A549 (cell line): ENCODE data around the gene DACH1. TPM values are rescaled to one million over a fixed set of nuclear protein-coding genes. Genes with fewer than 3 reads are reported as not detected.
"Not testable (repeated sequence)": the region's sequence is repeated elsewhere in the genome, so short reads cannot be mapped to it uniquely, and the experiment has no call there.

Experiments
- ATAC-seq, 2 experiments: fragments of 200-7000 bp in 1 of 2; fragments of >200 bp in 1 of 2; cut with Nextera tagmentation in 1 of 2; cut with Tn5 transposase in 1 of 2; 3 replicates each; pipeline versions ENCODE4 v1.8.0 to v1.9.1; 2018 to 2020; ENCODE audit warnings: mild to moderate bottlenecking in 1 of 2, moderate library complexity in 1 of 2
- CTCF ChIA-PET: fragments of 300-600 bp; sonication (Branson Sonifier 250); formaldehyde crosslinking; extraction: SDS; loops from one replicate; lab custom pipeline; 2021; ENCODE audit warnings: antibody characterized with exemption, inconsistent platforms; lab: Yijun Ruan, JAX
- POLR2A ChIA-PET: fragments of 350-600 bp; formaldehyde crosslinking; extraction: SDS; loops from one replicate; lab custom pipeline; 2021; ENCODE audit warnings: antibody characterized with exemption, inconsistent platforms; lab: Yijun Ruan, JAX
- DNase-seq, 2 experiments: peaks; one replicate each; pipeline versions ENCODE4 v3.0.0 to v3.0.0-alpha.2; 2011 to 2016; ENCODE audit warnings: low read depth in 1 of 2, low spot score in 1 of 2
- FAIRE-seq: peaks from 2 replicates; lab custom pipeline; 2011; peaks lifted over from hg19 to GRCh38; lab: Jason Lieb, UNC
- H3K27ac ChIP-seq, 2 experiments: fragments of >200 bp; sonication (Bioruptor Twin); formaldehyde crosslinking; 3 replicates each; pipeline ENCODE4 v1.5.1; 2016 to 2017
- H3K4me1 ChIP-seq: fragments of >200 bp; sonication (Bioruptor Twin); formaldehyde crosslinking; 3 replicates; pipeline ENCODE4 v1.6.1; 2016
- H3K4me2 ChIP-seq: fragments of >200 bp; sonication (Bioruptor Twin); formaldehyde crosslinking; 3 replicates; pipeline ENCODE4 v1.6.1; 2016
- H3K4me3 ChIP-seq: fragments of >200 bp; sonication (Bioruptor Twin); formaldehyde crosslinking; 3 replicates; pipeline ENCODE4 v1.5.1; 2016
- H3K9me3 ChIP-seq: fragments of >200 bp; sonication (Bioruptor Twin); formaldehyde crosslinking; 3 replicates; pipeline ENCODE4 v1.6.1; 2016
- CBX2 ChIP-seq: fragments of 200-600 bp; sonication (generic); IDR thresholded peaks from 2 replicates; pipeline ENCODE4 v1.6.1; 2016; ENCODE audit warnings: low read depth, mild to moderate bottlenecking, borderline replicate concordance
- CEBPB ChIP-seq, 2 experiments: fragments of >200 bp in 1 of 2; sonication (Bioruptor Twin) in 1 of 2; formaldehyde crosslinking in 1 of 2; IDR thresholded peaks; 2 replicates each; pipeline ENCODE4 v1.6.1; 2012 to 2016
- E2F6 ChIP-seq: IDR thresholded peaks from 2 replicates; pipeline ENCODE4 v1.6.1; 2012; ENCODE audit warnings: low read depth, borderline replicate concordance
- HDAC2 ChIP-seq: fragments of 200-600 bp; sonication (generic); IDR thresholded peaks from 2 replicates; pipeline ENCODE4 v1.6.1; 2016
- MAFK ChIP-seq: fragments of 450-650 bp; IDR thresholded peaks from 2 replicates; pipeline ENCODE4 v1.6.1; 2014; ENCODE audit not compliant: partially characterized antibody
- NFE2L2 ChIP-seq: fragments of 150-350 bp; conservative IDR thresholded peaks from 2 replicates; pipeline ENCODE4 v1.6.1; 2014; ENCODE audit warnings: low read length
- NPAS2 ChIP-seq: fragments of 250-450 bp; sonication (Bioruptor Pico); IDR thresholded peaks from 2 replicates; pipeline ENCODE4 v1.8.0; 2022; ENCODE audit warnings: mild to moderate bottlenecking, moderate library complexity, borderline replicate concordance
- NR3C1 ChIP-seq: fragments of >200 bp; sonication (Bioruptor Twin); formaldehyde crosslinking; IDR thresholded peaks from 3 replicates; pipeline ENCODE4 v1.6.1; 2017
- PBX3 ChIP-seq: IDR thresholded peaks from 2 replicates; pipeline ENCODE4 v1.6.1; 2012
- POLR2A ChIP-seq: IDR thresholded peaks from 2 replicates; pipeline ENCODE4 v1.6.1; 2012; ENCODE audit warnings: mild to moderate bottlenecking, low read length
- RCOR1 ChIP-seq: fragments of 150-350 bp; IDR thresholded peaks from 2 replicates; pipeline ENCODE4 v1.6.1; 2014; ENCODE audit warnings: antibody characterized with exemption, low read length, low read depth
- SREBF2 ChIP-seq: fragments of 450-650 bp; IDR thresholded peaks from 2 replicates; pipeline ENCODE4 v1.6.1; 2014; ENCODE audit warnings: mild to moderate bottlenecking, moderate library complexity
- TFCP2L1 ChIP-seq: fragments of 250-450 bp; sonication (Bioruptor Pico); IDR thresholded peaks from 2 replicates; pipeline ENCODE4 v1.5.0; 2021; ENCODE audit warnings: mild to moderate bottlenecking
- TP53 ChIP-seq: fragments of 250-450 bp; sonication (Bioruptor Pico); IDR thresholded peaks from 2 replicates; pipeline ENCODE4 v1.5.0; 2021; ENCODE audit warnings: mild to moderate bottlenecking, moderate library complexity
- ZC3H11A ChIP-seq: fragments of 450-650 bp; IDR thresholded peaks from 2 replicates; pipeline ENCODE4 v1.6.1; 2014; ENCODE audit warnings: antibody characterized with exemption, mild to moderate bottlenecking
- ZFP36 ChIP-seq: fragments of 450-650 bp; IDR thresholded peaks from 2 replicates; pipeline ENCODE4 v1.6.1; 2014; ENCODE audit warnings: borderline replicate concordance; ENCODE audit not compliant: partially characterized antibody
- ZSCAN20 ChIP-seq: fragments of 250-450 bp; sonication (Bioruptor Pico); IDR thresholded peaks from 2 replicates; pipeline ENCODE4 v1.8.0; 2022; ENCODE audit warnings: mild to moderate bottlenecking, moderate library complexity
- WGBS: methylation state at CpG from one replicate; pipeline ENCODE4 v1.1.6; 2017; ENCODE audit errors: missing lambda C conversion rate; 5-methylcytosine and 5-hydroxymethylcytosine counted together
- polyA plus RNA-seq, 4 experiments: library from polyadenylated mRNA; depleted of rRNA in 3 of 4; stranded (reverse); fragments of >200 nt; fragmentation: RNase III in 1 of 4; extraction: RNeasy Plus Mini Kit Qiagen cat#74134 plus additional on column Dnase treatment in 1 of 4; gene quantifications; 2 replicates in 3 of 4; 3 replicates in 1 of 4; pipeline ENCODE4 v1.2.3, GENCODE V29; 2011 to 2017
- TF ChIP-seq, protein P1 (sequence below): fragments of 200-600 bp; sonication (generic); IDR thresholded peaks from 2 replicates; pipeline ENCODE4 v1.6.1; 2016; ENCODE audit warnings: antibody characterized with exemption, mild to moderate bottlenecking, moderate library complexity
- TF ChIP-seq, protein P2 (sequence below): fragments of 450-650 bp; IDR thresholded peaks from 2 replicates; pipeline ENCODE4 v1.6.1; 2014; ENCODE audit warnings: antibody characterized with exemption
- TF ChIP-seq, protein P3 (sequence below): fragments of 250-450 bp; sonication (Bioruptor Pico); IDR thresholded peaks from 2 replicates; pipeline ENCODE4 v1.5.0; 2020; ENCODE audit warnings: low read depth, mild to moderate bottlenecking, moderate library complexity

The DACH1 gene
- polyA plus RNA-seq, 2 of the 4 experiments (the other 2 are of a cell fraction) = not detected

GRCh38 chr13:71842003-71842402, 25.0 kb downstream of the DACH1 start:
- 2% methylated on average over 3 of the region's 3 CpGs for WGBS
- ATAC-seq = no peak
- CTCF ChIA-PET = no interaction called here

DNA sequence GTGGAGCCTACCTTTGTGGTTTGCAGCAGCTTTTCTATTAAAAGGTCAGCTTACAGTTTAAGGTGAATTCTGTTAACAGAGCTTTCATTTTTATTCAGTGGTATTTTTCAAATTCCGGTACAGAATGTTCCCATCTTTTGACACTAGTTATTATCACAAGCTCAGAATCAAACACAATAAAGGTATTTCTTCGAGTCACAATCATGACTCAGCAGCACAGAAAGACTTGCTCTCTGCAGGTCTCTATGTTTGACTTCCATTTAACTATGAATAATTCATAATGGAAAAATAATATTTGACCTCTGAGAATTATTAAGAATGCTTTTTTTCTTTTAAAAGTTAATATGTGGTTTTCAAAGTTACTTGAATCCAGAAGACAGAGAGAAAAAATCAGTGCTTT, 28.2 kb downstream of the DACH1 start:
- FAIRE-seq = no peak
- TF ChIP-seq CEBPB (IDR thresholded peaks at IDR 0.05) = no peak
- TF ChIP-seq SREBF2 = no peak
- TF ChIP-seq ZSCAN20 (CRISPR knock-in tag) = no peak
- no peak for TF ChIP-seq NFE2L2
- TF ChIP-seq MAFK = no peak
- TF ChIP-seq CBX2 = no peak
- no peak for TF ChIP-seq NPAS2 (CRISPR knock-in tag)
- no peak for TF ChIP-seq E2F6
- TF ChIP-seq PBX3 = no peak
- CTCF ChIA-PET = no interaction called here

More at GRCh38 chr13:71842003-71842402, 25.0 kb downstream of the DACH1 start:
- TF ChIP-seq, protein P1, sequence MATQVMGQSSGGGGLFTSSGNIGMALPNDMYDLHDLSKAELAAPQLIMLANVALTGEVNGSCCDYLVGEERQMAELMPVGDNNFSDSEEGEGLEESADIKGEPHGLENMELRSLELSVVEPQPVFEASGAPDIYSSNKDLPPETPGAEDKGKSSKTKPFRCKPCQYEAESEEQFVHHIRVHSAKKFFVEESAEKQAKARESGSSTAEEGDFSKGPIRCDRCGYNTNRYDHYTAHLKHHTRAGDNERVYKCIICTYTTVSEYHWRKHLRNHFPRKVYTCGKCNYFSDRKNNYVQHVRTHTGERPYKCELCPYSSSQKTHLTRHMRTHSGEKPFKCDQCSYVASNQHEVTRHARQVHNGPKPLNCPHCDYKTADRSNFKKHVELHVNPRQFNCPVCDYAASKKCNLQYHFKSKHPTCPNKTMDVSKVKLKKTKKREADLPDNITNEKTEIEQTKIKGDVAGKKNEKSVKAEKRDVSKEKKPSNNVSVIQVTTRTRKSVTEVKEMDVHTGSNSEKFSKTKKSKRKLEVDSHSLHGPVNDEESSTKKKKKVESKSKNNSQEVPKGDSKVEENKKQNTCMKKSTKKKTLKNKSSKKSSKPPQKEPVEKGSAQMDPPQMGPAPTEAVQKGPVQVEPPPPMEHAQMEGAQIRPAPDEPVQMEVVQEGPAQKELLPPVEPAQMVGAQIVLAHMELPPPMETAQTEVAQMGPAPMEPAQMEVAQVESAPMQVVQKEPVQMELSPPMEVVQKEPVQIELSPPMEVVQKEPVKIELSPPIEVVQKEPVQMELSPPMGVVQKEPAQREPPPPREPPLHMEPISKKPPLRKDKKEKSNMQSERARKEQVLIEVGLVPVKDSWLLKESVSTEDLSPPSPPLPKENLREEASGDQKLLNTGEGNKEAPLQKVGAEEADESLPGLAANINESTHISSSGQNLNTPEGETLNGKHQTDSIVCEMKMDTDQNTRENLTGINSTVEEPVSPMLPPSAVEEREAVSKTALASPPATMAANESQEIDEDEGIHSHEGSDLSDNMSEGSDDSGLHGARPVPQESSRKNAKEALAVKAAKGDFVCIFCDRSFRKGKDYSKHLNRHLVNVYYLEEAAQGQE = no peak
- TF ChIP-seq ZFP36 = no peak
- TF ChIP-seq ZC3H11A = no peak
- no peak for TF ChIP-seq RCOR1
- TF ChIP-seq NR3C1 = no peak
- TF ChIP-seq POLR2A = no peak
- no peak for TF ChIP-seq CBX2
- no peak for TF ChIP-seq E2F6
- TF ChIP-seq TFCP2L1 (CRISPR knock-in tag) = no peak
- TF ChIP-seq HDAC2 = no peak
- TF ChIP-seq, protein P2, sequence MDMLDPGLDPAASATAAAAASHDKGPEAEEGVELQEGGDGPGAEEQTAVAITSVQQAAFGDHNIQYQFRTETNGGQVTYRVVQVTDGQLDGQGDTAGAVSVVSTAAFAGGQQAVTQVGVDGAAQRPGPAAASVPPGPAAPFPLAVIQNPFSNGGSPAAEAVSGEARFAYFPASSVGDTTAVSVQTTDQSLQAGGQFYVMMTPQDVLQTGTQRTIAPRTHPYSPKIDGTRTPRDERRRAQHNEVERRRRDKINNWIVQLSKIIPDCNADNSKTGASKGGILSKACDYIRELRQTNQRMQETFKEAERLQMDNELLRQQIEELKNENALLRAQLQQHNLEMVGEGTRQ = no peak
- TF ChIP-seq, protein P3, sequence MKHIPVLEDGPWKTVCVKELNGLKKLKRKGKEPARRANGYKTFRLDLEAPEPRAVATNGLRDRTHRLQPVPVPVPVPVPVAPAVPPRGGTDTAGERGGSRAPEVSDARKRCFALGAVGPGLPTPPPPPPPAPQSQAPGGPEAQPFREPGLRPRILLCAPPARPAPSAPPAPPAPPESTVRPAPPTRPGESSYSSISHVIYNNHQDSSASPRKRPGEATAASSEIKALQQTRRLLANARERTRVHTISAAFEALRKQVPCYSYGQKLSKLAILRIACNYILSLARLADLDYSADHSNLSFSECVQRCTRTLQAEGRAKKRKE = no peak
- TF ChIP-seq TP53 (CRISPR knock-in tag) = no peak
- Histone ChIP-seq H3K9me3 (no peaks in the 10 kb centered on the region), H3K4me2 (no peak overlapping the region), H3K27ac (no peak overlapping the region), H3K4me3 (no peak overlapping the region), H3K4me1 (no peaks in the 10 kb centered on the region)
- POLR2A ChIA-PET = no interaction called here
- DNase-seq (no peak), FAIRE-seq (no peak)

DNA sequence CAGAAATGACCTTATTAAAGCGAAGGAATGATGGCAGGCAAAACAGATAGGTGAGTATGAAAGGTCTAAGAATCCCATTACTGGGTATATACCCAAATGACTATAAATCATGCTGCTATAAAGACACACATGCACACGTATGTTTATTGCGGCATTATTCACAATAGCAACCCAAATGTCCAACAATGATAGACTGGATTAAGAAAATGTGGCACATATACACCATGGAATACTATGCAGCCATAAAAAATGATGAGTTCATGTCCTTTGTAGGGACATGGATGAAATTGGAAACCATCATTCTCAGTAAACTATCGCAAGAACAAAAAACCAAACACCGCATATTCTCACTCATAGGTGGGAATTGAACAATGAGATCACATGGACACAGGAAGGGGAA, 29.4 kb downstream of the DACH1 start:
- H3K4me2 ChIP-seq, H3K27ac ChIP-seq, H3K4me1 ChIP-seq, CTCF ChIA-PET, POLR2A ChIA-PET, H3K9me3 ChIP-seq, ATAC-seq, H3K4me3 ChIP-seq, DNase-seq, FAIRE-seq: not testable (repeated sequence)
- 35% methylated on average over 3 of the region's 5 CpGs for WGBS

More for the DNA sequence above, 28.2 kb downstream of the DACH1 start:
- Histone ChIP-seq H3K4me3 (no peak overlapping the region), H3K27ac (no peak overlapping the region), H3K4me2 (no peak overlapping the region), H3K4me1 (no peaks in the 10 kb centered on the region), H3K9me3 (no peaks in the 10 kb centered on the region)
- 2% methylated on average over 2 of the region's 2 CpGs for WGBS
- ATAC-seq (no peak), DNase-seq (no peak)
- POLR2A ChIA-PET = no interaction called here
